GM12865 (cell line): ENCODE data around the gene XPA.
A peak's percentile ranks its signal among the peaks of the same experiment; 100 is the strongest.

Experiments used
- DNase-seq: peaks from one replicate; pipeline ENCODE4 v3.0.0; 2010; ENCODE audit warnings: low read depth
- H3K4me3 ChIP-seq: 2 replicates; pipeline ENCODE4 v1.5.1; 2011; ENCODE audit warnings: mild to moderate bottlenecking, low read depth, low read length, control low read depth
- TF ChIP-seq, protein P1 (sequence below): IDR thresholded peaks from 2 replicates; pipeline ENCODE4 v1.5.1; 2011; ENCODE audit warnings: low read length, control low read depth, low read depth, inconsistent platforms; ENCODE audit not compliant: insufficient read depth; ENCODE audit errors: missing control alignments

Gene XPA

DNA sequence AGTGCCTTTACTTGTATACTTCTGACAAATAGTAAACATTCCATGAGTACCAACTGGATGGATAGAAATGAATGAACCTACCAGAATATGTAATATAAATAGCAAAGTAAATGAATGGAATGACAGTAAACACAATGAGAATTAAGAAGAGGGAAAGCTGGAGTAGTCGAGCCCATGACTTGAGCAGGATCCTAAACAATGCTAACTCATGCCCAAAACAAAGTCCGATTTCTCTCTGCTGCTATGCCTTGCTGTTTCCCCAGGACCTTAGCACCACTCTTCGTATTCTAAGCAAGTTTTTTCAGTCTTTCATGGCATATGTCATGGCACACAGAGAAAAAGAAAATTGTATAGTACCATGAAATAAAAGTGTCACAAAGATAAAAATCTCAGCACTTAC, 1.8 kb downstream of the XPA start:
- TF ChIP-seq, protein P1, sequence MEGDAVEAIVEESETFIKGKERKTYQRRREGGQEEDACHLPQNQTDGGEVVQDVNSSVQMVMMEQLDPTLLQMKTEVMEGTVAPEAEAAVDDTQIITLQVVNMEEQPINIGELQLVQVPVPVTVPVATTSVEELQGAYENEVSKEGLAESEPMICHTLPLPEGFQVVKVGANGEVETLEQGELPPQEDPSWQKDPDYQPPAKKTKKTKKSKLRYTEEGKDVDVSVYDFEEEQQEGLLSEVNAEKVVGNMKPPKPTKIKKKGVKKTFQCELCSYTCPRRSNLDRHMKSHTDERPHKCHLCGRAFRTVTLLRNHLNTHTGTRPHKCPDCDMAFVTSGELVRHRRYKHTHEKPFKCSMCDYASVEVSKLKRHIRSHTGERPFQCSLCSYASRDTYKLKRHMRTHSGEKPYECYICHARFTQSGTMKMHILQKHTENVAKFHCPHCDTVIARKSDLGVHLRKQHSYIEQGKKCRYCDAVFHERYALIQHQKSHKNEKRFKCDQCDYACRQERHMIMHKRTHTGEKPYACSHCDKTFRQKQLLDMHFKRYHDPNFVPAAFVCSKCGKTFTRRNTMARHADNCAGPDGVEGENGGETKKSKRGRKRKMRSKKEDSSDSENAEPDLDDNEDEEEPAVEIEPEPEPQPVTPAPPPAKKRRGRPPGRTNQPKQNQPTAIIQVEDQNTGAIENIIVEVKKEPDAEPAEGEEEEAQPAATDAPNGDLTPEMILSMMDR, result no peak
- DNase-seq, result no peak
- no peak overlapping the region for H3K4me3 ChIP-seq

DNA sequence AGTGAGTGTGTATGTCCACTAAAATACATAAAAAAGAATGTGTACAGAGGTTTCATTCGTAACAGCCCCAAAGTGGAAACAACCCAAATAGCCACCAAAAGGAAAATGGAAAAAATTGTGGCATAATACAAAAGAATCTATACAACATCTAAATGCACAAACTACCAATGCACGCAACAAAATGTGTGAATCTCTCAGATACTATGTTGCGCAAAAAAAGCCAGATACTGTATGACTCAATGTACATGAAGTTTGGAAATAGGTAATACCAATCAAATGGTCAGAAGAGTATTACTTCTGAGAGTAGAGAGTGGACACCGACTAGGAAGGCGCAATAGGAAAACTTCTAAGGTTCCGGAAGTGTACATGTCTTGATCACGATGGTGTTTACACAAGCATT, 2.4 kb downstream of the XPA start:
- no peak overlapping the region for H3K4me3 ChIP-seq
- TF ChIP-seq, protein P1, result no peak
- DNase-seq, result no peak

DNA sequence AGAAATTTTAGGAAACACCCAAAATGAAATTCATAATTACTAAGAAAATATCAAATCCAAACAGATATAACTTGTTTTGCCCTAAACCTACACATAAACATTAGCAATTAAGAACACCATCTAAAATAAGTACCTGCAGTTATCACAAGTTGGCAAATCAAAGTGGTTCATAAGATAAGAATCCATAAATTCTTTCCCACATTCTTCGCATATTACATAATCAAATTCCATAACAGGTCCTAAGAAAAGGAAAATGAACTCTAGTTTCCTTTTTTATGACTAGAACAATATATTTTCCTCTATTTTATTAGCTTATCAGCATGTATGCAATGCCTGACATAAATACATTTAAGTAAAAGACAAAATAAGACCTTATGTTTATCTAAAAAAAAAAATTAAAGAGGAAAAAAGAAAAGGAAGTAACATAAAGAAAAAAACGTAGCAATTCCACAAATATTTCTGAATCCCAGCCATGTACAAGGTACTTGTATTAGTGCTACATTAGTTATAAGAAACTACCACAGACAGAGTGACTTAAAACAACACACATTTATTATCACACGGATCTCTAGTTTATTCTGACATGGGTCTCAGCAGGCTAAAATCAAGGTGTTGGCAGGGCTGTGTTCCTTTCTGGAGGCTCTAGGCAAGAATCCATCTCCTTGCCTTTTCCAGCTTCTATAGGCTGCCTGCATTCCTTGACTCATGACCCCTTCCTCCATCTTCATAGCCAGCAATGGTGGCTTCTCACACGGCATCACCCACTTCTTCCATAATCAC, 7.5 kb downstream of the XPA start:
- TF ChIP-seq, protein P1, result no peak
- no peak overlapping the region for H3K4me3 ChIP-seq
- no peak for DNase-seq

DNA sequence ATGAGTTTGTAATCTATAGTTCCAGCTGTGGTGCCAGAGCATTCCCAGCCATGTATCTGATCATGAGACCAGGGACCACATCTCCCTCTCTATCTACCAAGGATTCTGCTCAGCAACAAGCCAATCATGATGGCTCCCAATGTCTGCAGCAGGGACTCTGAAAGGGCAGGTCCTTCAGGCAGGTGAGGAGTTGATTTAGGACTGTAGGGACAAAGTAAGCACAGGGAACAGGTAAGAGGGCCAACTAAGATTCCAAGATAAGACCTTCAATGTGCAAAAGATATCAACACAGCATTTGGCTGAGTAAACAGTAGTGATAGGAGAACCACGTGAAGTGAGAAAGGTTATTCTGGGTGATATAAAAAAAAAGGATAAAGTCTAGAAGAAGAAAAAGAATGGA, 8.5 kb downstream of the XPA start:
- DNase-seq, result no peak
- no peak overlapping the region for H3K4me3 ChIP-seq
- TF ChIP-seq, protein P1, result no peak

DNA sequence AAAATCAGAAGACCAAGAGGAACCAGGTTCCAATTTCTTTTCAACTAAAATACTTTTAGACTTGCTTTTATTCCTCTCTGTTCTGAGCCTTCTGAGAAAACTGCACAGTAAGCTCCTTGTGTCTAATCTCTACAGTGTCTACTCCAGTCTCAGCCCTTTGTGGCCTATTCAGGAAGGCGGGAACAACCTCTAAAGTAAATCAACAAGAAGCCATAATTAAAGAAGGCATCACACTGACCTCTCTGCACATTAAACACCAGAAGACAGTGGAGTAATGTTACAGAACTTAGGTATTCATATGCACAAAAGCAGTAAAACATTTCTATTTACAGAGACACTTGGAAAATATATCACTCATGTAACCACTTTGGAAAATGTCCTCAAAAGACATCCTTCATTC, 14.9 kb downstream of the XPA start:
- DNase-seq, result no peak
- H3K4me3 ChIP-seq, result no peak overlapping the region
- TF ChIP-seq, protein P1, result no peak

DNA sequence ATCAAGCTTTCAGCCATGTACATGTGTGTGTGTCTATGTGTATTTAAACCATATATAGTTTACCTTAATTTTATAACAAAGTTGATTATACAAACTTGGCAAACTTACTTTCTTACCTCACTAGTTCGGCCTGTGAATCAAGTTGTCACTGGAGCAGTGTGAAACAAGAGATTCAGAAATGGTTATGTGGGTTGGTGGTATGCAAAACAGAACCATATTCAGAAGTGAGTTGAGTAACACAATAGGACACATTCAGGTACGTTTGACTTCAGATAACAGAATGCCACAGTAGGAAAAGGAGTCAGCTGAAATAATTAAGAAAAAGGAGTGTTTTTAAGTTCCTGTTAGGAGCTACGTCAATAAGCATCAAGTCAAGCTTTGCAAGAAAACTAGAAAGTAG, 21.5 kb downstream of the XPA start:
- TF ChIP-seq, protein P1, result no peak
- no peak overlapping the region for H3K4me3 ChIP-seq
- peak; percentile 17 for DNase-seq

DNA sequence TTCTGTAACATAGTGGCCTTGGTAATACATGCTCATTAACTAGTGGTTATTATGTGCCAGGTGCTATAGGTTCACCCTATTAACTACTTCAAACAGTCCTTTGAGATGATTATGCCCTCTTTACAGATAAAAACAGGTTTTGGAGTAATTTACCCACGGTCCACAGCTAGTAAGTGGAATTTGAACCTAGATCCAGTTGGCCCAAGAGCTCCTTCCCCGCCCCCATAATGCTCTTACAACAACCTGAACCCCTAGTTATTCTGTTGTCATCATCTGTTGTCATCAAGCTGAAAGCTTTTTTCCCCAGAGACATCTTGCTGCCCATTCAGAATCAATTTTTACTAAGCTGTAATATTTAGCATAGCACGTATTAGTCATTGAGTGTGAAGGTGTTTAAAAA, 23.2 kb downstream of the XPA start:
- TF ChIP-seq, protein P1, result no peak
- H3K4me3 ChIP-seq, result no peak overlapping the region
- DNase-seq, result no peak
